Activated B cell treated with CpG ODN at 0.5 μM for 24 hours (primary cell): ENCODE results near the gene NEK3. TPM values are rescaled to one million over a fixed set of nuclear protein-coding genes. Genes with fewer than 3 reads are reported as not detected.

Experiments
- ATAC-seq: fragments of 200-7000 bp; cut with Tn5 transposase; one replicate; pipeline ENCODE4 v1.10.0; 2021; ENCODE audit warnings: low read depth, mild to moderate bottlenecking, moderate library complexity
- CTCF ChIA-PET: fragments of 350-600 bp; sonication (Branson Sonifier 250); formaldehyde crosslinking; loops from one replicate; lab custom pipeline; 2021; ENCODE audit warnings: antibody characterized with exemption; lab: Charles Lee
- POLR2A ChIA-PET: fragments of 350-600 bp; sonication (Branson Sonifier 250); formaldehyde crosslinking; loops from one replicate; lab custom pipeline; 2021; ENCODE audit warnings: antibody characterized with exemption; lab: Charles Lee
- DNase-seq: peaks from one replicate; pipeline ENCODE4 v3.0.0; 2022
- H3K27ac Mint-ChIP-seq: one replicate; pipeline ENCODE4 v1.8.0; 2020; ENCODE audit warnings: mixed read lengths
- H3K27me3 Mint-ChIP-seq: one replicate; pipeline ENCODE4 v1.8.0; 2021; ENCODE audit warnings: mixed read lengths
- H3K36me3 Mint-ChIP-seq: one replicate; pipeline ENCODE4 v1.8.0; 2021; ENCODE audit warnings: low read depth, mixed read lengths
- H3K4me1 Mint-ChIP-seq: one replicate; pipeline ENCODE4 v1.8.0; 2021; ENCODE audit warnings: mixed read lengths
- H3K4me3 Mint-ChIP-seq: one replicate; pipeline ENCODE4 v1.8.0; 2020; ENCODE audit warnings: mild to moderate bottlenecking, mixed read lengths
- H3K9me3 Mint-ChIP-seq: one replicate; pipeline ENCODE4 v1.8.0; 2020; ENCODE audit warnings: mixed read lengths
- intact Hi-C: fragments of 100-400 bp; cut with micrococcal nuclease; formaldehyde crosslinking; loops from one replicate; pipeline ENCODE4 v1.15.1; 2024
- total RNA-seq: library from RNA; stranded (reverse); gene quantifications from 2 replicates; pipeline ENCODE4 v1.2.3, GENCODE V29; 2022
- TF ChIP-seq, protein P1 (sequence below): fragments of 200-600 bp; IDR thresholded peaks from one replicate; pipeline ENCODE4 v1.8.0; 2022; ENCODE audit warnings: antibody characterized with exemption, mild to moderate bottlenecking

NEK3 gene
- total RNA-seq, 1 donor from 2014 or later, result 12.0 TPM

DNA sequence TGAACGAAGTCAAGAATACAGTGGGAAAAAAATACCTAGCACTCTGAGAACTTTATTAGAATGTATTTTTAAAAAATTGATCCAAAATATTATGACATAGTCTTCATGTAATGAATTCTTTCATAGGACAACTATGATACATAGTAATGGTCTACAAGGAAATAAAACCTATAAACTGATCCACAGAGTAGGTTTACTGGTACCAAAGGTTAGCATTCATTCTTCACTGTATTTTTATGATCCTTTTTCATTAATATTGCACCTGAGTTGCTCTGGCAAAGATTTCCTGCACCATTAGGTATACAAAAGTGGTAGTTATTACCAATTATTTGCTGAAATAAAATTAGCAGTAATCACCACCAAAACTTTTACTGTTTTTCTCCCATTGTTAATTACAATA is 4.2 kb downstream of the NEK3 start:
- Mint-ChIP-seq H3K27me3 (no peaks in the 10 kb centered on the region), H3K9me3 (no peaks in the 10 kb centered on the region), H3K4me1 (peaks cover 24% of the 10 kb centered on the region), H3K27ac (no peak overlapping the region), H3K36me3 (peaks cover 17% of the 10 kb centered on the region), H3K4me3 (no peak overlapping the region)
- CTCF ChIA-PET, result no interaction called here
- TF ChIP-seq, protein P1, sequence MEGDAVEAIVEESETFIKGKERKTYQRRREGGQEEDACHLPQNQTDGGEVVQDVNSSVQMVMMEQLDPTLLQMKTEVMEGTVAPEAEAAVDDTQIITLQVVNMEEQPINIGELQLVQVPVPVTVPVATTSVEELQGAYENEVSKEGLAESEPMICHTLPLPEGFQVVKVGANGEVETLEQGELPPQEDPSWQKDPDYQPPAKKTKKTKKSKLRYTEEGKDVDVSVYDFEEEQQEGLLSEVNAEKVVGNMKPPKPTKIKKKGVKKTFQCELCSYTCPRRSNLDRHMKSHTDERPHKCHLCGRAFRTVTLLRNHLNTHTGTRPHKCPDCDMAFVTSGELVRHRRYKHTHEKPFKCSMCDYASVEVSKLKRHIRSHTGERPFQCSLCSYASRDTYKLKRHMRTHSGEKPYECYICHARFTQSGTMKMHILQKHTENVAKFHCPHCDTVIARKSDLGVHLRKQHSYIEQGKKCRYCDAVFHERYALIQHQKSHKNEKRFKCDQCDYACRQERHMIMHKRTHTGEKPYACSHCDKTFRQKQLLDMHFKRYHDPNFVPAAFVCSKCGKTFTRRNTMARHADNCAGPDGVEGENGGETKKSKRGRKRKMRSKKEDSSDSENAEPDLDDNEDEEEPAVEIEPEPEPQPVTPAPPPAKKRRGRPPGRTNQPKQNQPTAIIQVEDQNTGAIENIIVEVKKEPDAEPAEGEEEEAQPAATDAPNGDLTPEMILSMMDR, result no peak
- DNase-seq (no peak), ATAC-seq (no peak)
- POLR2A ChIA-PET, result no interaction called here
- intact Hi-C loops, result no loop called here

DNA sequence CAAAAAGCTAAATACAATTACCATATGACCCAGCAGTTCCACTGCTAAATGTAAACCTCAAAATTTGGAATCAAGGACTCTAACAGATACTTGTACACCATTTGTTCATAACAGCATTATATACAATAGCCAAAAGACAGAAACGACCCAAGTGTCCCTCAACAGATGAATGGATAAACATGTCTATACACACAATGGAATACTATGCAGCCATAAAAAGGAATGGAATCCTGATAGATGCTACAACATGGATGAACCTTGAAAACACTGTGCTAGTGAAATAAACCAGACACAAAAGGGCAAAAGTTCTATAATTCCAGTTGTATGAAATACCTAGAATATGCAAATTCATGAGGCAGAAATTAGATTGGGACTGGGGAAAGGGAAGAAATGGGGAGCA is 12.2 kb downstream of the NEK3 start:
- intact Hi-C loops, result no loop called here
- POLR2A ChIA-PET, result no interaction called here
- TF ChIP-seq, protein P1, result no peak
- Mint-ChIP-seq H3K27me3 (no peaks in the 10 kb centered on the region), H3K36me3 (peaks cover 39% of the 10 kb centered on the region), H3K4me3 (no peak overlapping the region), H3K4me1 (no peaks in the 10 kb centered on the region), H3K27ac (no peak overlapping the region), H3K9me3 (peaks cover 4% of the 10 kb centered on the region)
- CTCF ChIA-PET, result no interaction called here
- DNase-seq, result no peak
- ATAC-seq, result no peak

DNA sequence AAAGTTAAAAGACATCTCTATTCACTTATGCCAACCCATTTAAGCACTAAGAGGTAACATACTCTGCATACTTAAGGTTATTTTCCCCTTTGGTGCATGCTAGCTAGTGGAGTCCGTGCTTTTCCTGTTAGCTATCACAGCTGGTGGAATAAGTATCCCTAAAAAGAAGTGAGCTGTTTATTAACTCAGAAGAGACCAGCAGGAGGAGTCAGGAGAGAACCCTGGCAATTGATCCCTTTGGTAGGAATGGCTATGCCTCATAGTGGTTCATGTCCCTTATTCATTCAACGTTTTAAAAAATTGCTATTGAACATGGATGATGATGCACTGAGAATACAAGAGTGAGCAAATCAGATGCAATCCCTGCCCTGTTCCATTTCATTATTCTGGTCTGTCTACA is 18.1 kb downstream of the NEK3 start:
- Mint-ChIP-seq H3K9me3 (no peaks in the 10 kb centered on the region), H3K36me3 (peaks cover 31% of the 10 kb centered on the region), H3K27ac (no peak overlapping the region), H3K4me1 (no peaks in the 10 kb centered on the region), H3K27me3 (no peaks in the 10 kb centered on the region), H3K4me3 (no peak overlapping the region)
- ATAC-seq (no peak), DNase-seq (no peak)
- ChIA-PET CTCF (no interaction called here), POLR2A (no interaction called here)
- intact Hi-C loops, result no loop called here
- TF ChIP-seq, protein P1, result no peak

DNA sequence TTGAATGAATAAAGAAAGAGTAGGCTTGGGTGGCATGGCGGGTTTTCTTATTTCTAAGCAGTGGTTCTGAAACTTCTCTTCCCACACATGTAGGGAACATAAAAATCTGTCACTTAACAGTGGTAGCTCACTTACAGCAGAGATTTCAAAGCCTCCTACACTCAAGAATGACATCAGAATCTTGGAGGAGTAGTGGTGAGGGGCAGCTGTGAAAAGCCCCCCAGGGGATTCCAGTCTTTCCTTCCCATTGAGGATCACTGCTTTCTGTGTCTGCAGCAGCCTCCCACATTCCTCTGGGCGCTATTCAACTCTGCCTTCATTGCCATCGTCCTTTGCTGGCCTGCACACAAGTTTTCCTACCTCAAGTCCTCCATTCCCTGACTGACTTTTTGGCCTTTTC is 21.9 kb downstream of the NEK3 start:
- POLR2A ChIA-PET, result no interaction called here
- Mint-ChIP-seq H3K4me3 (no peak overlapping the region), H3K27ac (no peak overlapping the region), H3K4me1 (no peaks in the 10 kb centered on the region), H3K27me3 (no peaks in the 10 kb centered on the region), H3K36me3 (peaks cover 43% of the 10 kb centered on the region), H3K9me3 (no peaks in the 10 kb centered on the region)
- DNase-seq (no peak), ATAC-seq (no peak)
- TF ChIP-seq, protein P1, result no peak
- intact Hi-C loops, result no loop called here
- CTCF ChIA-PET, result interaction anchor here (2.0 kb wide), 1 partner anchor 10 kb away, joined by 8 read pairs; no protein-coding TSS in a partner anchor

GRCh38 chr13:52136763-52137162 is 22.6 kb downstream of the NEK3 start:
- Mint-ChIP-seq H3K27ac (no peak overlapping the region), H3K27me3 (no peaks in the 10 kb centered on the region), H3K36me3 (peaks cover 48% of the 10 kb centered on the region), H3K9me3 (no peaks in the 10 kb centered on the region), H3K4me3 (no peak overlapping the region), H3K4me1 (no peaks in the 10 kb centered on the region)
- POLR2A ChIA-PET, result no interaction called here
- CTCF ChIA-PET, result no interaction called here
- intact Hi-C loops, result no loop called here
- TF ChIP-seq, protein P1, result no peak
- no peak for ATAC-seq
- no peak for DNase-seq
